GM21423 (cell line): ENCODE measurements around the gene SSRP1.
"Not testable (repeated sequence)": the region's sequence is repeated elsewhere in the genome, so short reads cannot be mapped to it uniquely, and the experiment has no call there.

Experiments
- ATAC-seq: cut with Tn5 transposase; IDR thresholded peaks from one replicate; pipeline ENCODE4 v1.9.1; 2021; ENCODE audit warnings: mild to moderate bottlenecking, moderate library complexity; ENCODE audit not compliant: unreplicated experiment

The SSRP1 gene, protein sequence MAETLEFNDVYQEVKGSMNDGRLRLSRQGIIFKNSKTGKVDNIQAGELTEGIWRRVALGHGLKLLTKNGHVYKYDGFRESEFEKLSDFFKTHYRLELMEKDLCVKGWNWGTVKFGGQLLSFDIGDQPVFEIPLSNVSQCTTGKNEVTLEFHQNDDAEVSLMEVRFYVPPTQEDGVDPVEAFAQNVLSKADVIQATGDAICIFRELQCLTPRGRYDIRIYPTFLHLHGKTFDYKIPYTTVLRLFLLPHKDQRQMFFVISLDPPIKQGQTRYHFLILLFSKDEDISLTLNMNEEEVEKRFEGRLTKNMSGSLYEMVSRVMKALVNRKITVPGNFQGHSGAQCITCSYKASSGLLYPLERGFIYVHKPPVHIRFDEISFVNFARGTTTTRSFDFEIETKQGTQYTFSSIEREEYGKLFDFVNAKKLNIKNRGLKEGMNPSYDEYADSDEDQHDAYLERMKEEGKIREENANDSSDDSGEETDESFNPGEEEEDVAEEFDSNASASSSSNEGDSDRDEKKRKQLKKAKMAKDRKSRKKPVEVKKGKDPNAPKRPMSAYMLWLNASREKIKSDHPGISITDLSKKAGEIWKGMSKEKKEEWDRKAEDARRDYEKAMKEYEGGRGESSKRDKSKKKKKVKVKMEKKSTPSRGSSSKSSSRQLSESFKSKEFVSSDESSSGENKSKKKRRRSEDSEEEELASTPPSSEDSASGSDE

DNA sequence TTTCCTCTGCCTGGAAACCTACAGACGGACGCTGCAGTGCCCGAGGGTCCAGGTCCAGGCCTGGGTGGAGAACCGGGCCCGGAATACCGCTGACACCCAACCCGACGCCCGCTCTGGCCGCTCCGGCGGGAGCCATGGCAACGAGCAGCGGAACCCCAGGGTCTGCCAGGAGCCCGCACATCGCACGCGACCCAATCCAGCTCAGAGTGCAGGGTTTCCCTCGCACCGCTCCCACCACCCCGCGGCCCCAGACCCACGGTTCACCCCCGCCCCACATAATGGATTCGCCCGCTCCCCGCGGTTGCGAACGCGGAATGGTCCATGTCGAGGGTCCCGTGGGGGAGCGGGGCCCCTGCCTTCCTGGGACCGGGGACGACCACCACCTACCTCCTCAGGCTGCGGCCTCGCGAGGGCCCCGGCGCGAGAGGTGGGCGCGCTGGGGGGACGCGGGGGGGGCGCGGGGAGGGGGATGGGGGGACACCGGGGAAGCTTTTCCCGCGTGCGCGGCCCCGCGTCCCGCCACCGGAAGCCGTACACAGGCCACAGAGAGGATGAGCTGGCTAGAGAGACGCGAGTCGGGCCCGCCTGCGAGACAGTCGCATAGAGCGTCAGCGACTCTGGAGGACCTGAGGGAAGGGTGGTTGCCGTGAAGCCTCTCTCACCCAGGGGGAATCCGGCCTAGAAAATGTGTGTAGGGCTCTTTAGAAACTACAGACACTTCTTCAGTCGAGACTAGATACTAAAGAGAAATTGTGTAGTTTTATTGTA is at the start of gene SSRP1:
SSRP1 (minus strand) TSS at position 550 of the 768 bp plus-strand sequence. CDS start 771 bp downstream, outside the sequence.
- ATAC-seq = peak; percentile 99

DNA sequence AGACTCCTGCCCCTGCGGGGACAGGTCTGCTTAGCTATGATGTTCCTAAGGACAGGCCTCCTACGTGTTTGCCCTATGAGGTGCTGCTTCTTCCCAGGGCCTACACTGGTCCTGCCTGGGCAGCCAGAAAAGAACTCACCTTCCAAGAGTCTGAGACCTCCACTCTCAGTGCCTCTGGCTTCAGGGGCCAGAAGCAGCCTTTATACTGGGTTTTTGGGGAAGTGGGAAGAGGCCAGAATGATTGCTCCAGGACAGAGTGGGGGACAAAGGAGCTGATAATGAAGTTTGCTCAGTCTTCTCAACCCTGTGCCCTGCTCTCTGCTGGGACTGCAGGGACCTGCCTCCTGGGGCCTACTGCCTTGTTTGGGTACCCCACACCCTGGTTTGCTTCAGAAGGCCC is 45.3 kb upstream of the SSRP1 start, which contains the start of gene PRG3:
PRG3 (minus strand) TSS at position 176 of the 400 bp plus-strand sequence. CDS start 442 bp downstream, outside the sequence.
- ATAC-seq = no peak

DNA sequence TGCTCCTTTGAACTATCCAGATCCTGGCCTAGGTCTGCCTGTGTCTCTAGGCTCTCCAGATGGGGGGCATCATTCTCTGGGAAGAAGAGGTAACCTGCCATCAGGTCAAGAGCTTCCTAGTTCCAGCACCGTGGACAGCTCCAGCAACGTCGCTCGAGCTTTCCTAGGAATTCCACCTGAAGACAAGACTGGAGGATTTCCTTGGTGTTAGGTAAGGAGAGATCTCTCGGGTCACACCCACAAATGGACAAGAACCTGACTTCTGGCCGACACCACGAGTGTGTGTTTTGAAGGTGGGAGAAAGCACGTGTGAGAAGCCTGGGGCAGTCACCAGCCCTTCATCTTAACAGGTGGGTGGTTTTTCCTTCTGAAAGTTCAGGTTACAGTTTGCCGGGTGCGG is 44.0 kb upstream of the SSRP1 start:
- ATAC-seq = no peak

DNA sequence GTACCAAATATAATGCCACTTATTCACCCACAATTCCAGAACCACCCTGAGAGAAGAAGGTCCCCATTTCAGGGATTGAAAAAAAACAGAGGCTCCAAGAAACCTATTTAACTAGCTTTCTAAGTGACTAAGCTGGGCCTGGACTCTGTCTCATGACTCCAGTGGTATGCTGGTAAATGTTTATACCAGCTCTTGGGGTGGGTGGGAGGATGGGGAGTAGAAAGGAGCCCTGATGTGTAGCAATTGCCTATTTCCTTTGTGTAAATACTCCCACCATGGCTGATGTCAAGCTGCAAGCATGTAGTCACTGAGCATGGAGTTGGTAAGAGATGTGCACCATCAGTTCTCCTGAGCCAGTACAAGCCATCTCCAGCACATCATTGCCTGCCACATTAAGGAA is 42.5 kb upstream of the SSRP1 start:
- ATAC-seq = no peak

DNA sequence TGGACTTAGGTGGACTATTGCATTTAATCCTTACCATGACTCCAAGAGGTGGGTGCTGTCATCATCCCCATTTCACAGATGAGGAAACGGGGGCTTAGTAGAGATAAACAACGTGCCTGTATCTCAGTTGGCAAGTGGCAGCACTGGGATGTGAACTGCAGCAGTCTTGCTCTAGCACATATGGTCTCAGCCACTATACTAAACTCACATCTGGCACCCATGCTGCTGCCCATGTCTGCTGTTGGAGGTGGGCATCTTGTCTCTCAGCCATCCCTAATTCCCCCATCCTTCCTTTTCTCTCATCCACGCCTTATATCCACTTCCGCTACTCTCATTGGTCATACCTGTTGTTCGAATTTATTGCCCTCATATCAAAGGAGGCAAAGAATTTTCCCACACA is 41.4 kb upstream of the SSRP1 start:
- no peak for ATAC-seq

DNA sequence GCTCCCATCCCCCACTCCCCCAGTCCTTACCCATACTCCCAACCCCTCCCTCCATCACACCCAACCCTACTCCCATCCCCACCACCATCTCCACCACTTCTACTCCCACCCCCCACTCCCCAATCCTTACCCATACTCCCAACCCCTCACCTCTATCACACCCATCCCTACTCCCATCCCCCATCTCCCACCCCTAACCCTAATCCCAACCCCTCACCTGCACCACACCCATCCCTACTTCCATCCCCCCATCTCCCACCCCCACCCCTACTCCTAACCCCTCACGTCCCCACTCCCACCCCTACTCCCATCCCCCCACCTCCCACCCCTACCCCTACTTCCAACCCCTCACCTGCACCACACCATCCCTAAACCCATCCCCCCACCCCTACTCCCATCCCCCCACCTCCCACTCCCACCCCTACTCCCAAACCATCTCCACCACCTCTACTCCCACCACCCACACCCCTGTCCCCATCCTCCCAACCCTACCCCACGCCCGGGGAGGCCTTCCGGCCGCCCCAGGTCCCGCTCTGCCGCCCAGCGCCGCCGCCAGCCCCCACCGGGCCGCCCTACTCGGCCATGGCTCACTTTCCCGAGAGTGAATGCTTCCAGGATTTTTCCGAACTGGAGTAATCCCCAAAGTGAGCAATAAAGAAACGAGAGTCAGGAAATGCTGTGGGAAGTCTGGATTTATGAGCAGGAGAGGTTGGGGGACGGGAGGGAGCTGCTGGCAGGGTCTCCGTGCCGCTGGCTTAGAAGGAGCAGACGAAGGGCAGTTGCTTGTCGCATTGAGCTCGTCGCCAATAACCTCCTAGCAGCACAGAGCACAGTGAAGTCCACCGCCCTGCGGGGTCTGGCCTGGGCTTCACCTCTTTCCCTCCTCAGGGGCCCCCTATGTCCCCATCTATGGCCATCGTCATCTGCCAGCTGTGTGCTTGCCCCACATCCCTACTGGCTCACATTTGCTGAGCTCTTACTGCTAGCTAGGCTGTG is 40.7 kb upstream of the SSRP1 start:
- no peak for ATAC-seq

DNA sequence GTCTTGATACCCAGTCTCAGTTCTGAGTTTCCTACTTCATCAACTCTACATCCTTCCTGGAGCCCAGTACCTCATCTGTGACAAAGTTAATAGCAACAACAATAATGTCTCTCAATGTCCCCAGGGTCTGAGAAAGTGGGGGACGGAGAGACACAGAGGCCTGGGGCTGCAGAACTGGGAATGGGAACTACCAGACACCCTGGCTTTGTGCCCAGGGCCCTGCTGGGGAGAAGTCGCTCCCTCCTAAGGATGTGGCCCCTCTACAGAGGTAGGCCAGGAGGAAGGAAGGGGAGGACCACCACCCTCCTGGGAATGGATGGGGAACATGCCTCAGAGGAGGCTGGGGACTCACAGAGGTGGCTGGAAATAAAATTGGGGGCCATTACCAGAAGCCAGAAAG is 39.8 kb upstream of the SSRP1 start:
- ATAC-seq = no peak

DNA sequence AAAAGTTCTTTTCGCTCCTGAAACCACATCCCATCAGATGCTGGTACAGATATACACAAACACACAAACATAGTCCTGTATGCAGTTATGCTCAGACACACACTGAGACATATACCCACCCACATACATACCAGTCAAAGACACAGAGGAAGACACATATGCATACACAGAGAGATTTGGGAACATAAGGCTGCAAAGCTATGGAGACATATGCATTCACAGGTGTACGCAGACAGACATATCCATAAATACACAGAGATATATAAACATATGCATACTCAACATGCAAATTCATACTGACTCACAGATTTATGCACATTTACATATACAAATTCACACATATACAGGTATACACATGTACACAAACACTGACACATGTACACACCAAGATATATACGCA is 39.3 kb upstream of the SSRP1 start:
- ATAC-seq = no peak

DNA sequence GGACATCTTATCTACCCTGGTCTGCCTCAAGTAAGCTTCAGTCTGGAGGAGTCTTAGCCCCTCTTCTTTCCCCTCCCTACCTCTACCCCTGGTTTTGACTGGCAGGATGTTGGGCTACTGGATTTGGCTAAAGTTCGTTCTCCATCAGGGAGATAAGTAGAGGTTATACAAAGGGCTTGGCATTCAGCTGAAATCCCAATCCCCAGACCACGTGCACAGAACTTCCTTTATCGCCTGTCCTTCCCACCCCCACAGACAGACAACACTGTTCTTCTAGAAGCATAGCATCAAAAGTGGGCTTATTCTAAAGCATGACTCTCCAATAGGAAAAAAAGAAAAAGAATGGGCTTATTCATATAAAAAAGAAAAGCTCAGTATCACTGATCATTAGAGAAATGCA is 37.5 kb upstream of the SSRP1 start:
- ATAC-seq = no peak

DNA sequence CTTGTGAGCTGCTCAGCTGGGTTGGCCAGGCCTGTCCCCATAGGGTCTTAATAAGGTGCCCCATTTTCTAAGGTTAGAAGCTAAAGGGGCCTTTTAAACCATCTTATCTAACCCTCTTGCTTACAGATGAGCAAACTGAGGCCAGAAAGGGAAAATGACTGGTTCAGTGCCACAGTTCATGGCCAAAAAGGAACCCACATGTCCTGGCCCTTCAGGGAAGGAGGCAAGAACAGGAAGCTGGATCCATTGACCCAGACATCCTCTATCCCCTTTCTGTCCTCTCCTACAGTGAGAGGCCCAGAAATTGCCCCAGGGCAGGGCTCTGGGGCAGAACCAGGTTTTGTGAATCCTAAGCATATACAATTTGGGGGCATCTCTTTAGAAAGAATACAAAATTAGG is 35.2 kb upstream of the SSRP1 start:
- no peak for ATAC-seq

DNA sequence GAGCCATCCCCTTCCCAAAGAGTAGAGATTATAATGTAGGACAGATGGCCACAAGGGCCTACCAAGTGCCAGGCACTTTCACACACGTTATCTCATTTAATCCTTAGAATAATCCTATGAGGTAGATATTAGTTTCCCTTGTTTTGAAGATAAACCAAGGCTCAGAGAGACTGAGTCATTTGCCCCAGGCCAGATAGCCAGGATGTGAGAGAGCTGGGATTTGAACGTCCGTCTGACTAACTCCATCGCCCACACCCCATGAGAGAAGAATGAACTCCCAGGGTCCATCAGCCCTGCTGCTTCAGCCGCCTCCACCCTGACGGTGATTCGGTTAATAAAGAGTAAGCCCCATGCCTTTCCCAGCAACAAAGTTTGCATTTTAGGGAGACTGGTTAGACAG is 34.6 kb upstream of the SSRP1 start:
- ATAC-seq = no peak

DNA sequence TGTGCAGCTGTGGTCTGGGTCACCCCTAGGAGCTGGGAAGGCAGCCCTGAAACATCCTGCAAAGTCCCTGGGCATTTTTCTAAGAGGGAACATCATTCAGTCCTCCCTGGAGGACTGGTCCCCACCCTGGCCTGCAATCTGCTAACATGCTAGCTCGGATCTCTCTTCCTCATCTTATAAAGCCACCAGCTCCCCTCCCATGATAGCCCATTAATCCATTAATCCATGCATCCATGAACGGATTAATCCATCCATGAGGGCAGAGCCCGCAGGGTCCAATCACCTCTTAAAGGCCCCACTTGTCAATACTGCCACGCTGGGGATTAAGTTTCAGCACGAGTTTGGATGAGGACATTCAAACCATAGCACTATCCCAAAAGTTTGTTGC is 33.1 kb upstream of the SSRP1 start:
- no peak for ATAC-seq

DNA sequence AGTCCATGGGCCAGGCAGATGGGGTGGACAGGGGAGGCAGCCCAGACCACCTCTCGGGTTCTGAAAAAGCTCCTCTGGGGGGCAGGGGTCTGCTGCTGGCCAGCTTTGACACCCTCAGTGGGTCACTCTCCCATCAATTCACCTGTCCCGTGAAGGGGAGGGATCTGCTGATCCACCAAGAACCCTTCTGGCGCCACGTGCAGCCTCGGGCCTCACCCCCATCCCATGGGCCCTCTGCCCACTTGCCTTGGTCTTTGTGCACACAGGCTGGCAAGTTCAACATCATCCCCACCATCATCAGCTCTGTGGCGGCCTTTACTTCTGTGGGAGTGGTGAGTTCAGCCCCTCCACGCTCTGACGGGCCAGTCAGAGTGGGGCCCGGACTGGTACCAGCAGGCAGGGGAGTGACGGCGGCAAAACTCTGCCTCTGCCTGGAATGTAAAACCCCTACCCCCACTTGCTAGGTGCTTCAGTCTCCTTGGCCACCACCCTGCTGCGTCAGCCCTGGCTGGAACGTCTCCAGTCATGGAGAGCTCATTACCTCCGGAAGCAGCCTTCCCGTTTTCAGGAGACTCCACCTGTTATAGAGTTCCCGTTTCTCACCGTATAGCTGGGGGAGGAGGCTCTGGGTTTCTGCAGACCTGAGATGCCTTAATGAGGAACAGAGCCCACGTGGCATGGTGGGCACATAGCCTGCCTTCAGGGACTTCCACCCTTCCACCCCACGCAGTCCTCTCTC is 32.6 kb upstream of the SSRP1 start:
- ATAC-seq = no peak

DNA sequence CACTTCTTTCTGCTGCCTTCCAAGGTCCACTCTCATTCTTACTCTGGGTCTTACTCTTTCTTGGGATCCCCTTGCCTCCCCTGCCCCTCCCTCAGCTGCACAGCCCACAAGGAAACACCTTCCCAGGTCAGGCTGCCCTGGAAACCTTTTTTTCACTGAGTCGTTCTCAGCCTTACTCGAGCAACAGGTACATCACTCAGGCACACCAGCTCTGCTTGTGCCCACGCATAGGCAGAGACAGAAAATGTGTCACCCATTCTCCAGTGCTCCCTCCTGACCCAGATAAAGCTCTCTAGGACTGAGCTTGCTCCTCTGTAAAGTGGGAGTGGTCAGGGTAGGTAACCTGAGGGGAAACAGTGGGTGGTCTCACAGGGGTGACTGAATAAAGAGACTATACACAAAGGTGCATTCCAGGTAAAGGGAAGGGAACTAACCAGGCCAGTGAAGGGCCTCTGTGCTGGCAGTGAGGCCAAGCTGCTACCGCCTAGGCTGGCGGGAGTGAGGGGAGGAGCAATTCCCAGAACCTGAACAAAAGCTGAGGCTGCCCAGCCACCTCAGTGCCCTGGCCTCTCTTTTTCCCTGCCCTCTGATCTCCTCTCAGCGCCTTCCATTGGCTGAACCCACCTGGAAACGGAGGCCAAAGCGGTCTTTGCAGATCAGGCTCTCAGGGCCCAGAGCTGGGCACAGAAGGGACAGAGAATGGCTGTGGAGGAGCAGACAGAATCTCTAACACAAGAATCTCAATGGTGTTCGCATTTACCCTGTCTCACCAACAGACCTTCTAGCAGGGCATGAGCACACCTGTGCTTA is 29.4 kb upstream of the SSRP1 start:
- no peak for ATAC-seq

DNA sequence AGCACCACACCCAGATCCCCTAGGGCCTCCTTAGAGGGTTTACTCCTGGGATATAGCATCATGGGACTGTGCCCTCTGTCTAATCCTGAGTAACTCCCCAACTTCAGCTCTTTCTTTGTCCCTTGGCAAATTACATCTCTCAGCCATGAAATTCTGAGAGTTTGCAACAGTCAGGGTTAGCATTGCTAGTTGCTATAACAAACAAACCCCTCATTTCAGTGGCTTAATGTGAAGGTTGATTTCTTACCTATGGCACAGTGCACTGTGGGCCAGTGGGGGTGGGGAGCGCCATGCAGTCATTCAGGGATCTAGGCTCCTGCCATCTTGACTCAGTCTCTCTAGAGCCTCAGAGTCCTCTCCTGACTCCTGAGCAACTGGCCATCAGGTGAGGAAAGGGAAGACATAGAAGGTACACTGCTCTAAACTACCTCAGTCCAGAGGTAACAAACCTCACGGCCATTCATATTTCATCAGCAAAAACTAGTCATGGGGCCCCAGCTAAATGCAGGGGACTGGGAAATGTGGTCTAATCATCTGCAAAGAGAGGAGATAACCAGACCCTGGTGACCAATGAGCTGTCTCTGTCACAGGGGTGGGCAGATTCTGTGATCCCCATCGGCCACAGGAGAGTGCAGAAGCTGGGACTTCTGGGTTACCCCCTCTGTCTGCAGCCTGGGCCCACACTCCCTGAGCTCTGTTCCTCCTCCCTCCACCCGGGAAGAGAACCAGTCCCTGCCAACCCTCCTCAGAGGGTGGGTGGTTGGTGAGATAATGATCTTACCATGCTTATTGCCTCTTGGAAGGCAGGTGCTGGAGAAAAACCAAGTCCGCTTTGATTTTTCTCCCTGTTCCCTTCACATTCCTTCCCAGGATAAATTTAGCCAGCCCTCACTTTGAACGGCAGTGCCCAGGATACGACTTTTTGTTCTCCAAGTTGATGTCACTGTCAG is 27.7 kb upstream of the SSRP1 start:
- ATAC-seq = no peak

DNA sequence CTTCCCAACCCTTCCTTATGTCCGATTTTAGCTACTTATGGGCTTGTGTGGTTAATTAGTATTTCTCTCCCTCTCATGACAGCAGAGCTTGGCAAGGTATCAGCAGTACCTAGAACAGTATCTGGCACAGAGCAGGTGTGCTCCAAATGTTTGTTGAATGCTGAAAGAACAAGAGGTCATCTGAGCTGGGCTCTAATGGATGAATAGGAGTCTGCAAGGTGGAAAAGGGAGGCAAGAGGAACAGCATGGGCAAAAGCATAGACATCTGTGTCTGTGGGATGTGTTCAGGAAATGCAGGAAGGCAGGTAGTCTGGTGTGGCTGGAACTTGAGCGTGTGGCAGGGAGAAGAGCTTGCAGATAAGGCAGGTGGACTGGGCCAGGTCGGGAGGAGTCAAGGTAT is 26.2 kb upstream of the SSRP1 start:
- no peak for ATAC-seq

DNA sequence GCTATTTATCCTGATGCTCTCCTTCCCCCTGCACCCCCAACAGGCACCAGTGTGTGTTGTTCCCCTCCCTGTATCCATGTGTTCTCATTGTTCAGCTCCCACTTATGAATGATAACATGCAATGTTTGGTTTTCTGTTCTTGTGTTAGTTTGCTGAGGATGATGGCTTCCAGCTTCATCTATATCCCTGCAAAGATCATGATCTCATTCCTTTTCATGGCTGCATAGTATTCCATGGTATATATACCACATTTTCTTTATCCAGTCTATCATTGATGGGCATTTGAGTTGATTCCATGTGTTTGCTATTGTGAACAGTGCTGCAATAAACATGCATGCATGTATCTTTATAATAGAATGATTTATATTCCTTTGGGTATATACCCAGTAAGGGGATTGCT is 25.7 kb upstream of the SSRP1 start:
- not testable (repeated sequence) for ATAC-seq

DNA sequence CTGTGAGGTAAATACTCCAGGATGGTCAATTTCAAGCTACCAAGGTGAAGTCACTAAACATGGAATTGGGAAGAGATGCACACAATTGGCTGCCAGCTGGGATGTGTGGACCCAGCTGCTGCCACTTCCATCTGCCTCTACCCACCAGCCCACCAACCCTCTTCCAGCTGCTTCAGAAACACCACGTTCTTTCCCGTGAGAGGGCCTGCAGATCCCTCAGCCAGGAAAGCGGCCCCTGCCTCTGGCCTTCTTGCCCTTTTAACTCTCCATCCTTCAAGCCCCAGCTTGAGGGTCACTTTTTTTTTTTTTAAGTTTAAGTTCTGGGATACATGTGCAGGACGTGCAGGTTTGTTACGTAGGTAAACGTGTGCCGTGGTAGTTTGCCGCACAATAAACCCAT is 25.3 kb upstream of the SSRP1 start:
- no peak for ATAC-seq
